ENCODE data around the gene POLR1F. TPM values are rescaled to one million over a fixed set of nuclear protein-coding genes. Genes with fewer than 3 reads are reported as not detected.

The POLR1F gene
- total and polyA plus RNA-seq, 2 of the 4 experiments (the other 2 are of a cell fraction), result 6.8 to 16.1 TPM

DNA sequence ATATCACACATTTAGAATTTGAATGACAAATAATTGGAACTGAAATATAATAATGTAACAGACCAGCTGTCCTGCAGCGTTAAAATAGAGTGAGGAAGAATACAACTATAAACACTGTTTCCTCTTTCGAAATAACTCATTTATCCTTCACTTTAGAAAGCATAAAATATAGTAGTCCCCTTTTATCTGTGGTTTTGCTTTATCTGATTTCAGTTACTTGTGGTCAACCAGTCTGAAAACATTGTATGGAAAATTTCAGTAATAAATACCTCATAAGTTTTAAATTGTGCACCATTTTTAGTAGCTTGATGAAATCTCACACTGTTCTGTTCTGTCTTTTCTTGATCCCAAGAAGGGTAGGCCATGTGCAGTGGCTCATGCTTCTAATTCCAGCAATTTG, 31.7 kb downstream of the POLR1F start:
- Histone ChIP-seq H3K27ac (ENCODE audit: insufficient read depth, low read length) (no peak overlapping the region), H3K27me3 (ENCODE audit: control insufficient read depth, insufficient read depth, low read length) (no peaks in the 10 kb centered on the region), H3K56ac (ENCODE audit: extremely low read depth, insufficient read depth, low read length) (no peak overlapping the region), H3K14ac (replicated peaks; ENCODE audit: low read depth, low read length) (no peak overlapping the region), H4K91ac (ENCODE audit: insufficient read depth, low read depth, low read length) (no peak overlapping the region), H2BK120ac (ENCODE audit: low read depth, low read length) (no peak overlapping the region), H2BK15ac (ENCODE audit: low read depth, low read length) (no peak overlapping the region), H3K9me3 (ENCODE audit: control insufficient read depth, insufficient read depth, low read length) (no peaks in the 10 kb centered on the region), H3K79me1 (ENCODE audit: low read depth in 1 of 2, low read length in 2 of 2) (no peaks in the 10 kb centered on the region), H3K4ac (ENCODE audit: low read depth, low read length) (no peak overlapping the region), H2AFZ (replicated peaks; ENCODE audit: low read length, poor library complexity) (no peak overlapping the region), H4K8ac (ENCODE audit: low read depth in 2 of 2, low read length in 2 of 2) (no peak overlapping the region), H2AK9ac (replicated peaks; ENCODE audit: low read depth, low read length, poor library complexity) (peak overlapping the region; percentile 55), H2BK20ac (ENCODE audit: low read depth, low read length) (no peak overlapping the region), H4K5ac (ENCODE audit: low read depth, low read length) (no peak overlapping the region), H4K20me1 (ENCODE audit: insufficient read depth, low read length) (no peaks in the 10 kb centered on the region), H3K4me1 (ENCODE audit: control insufficient read depth, insufficient read depth, low read length) (no peaks in the 10 kb centered on the region), H2AK5ac (ENCODE audit: low read depth, low read length) (no peak overlapping the region), H2BK5ac (ENCODE audit: low read depth, low read length, poor library complexity, severe bottlenecking) (no peak overlapping the region), H3K4me3 (ENCODE audit: insufficient read depth, low read depth, low read length) (no peak overlapping the region), H3K9ac (ENCODE audit: low read depth, low read length) (no peak overlapping the region), H3K4me2 (ENCODE audit: low read depth, low read length) (no peak overlapping the region), H3K18ac (ENCODE audit: low read depth, low read length) (no peak overlapping the region), H3K9me1 (ENCODE audit: insufficient read depth, low read length) (no peaks in the 10 kb centered on the region), H3K23ac (ENCODE audit: low read depth, low read length) (no peak overlapping the region), H3K36me3 (ENCODE audit: control insufficient read depth, insufficient read depth, low read length) (no peaks in the 10 kb centered on the region)
- in situ Hi-C loops (cut with MboI; ENCODE audit: low sequenced_read_pairs) (no loop called here), dilution Hi-C loops (cut with HindIII; ENCODE audit: low sequenced_read_pairs, unreplicated experiment) (no loop called here), intact Hi-C loops (cut with micrococcal nuclease) (no loop called here)
- BruUV-seq (replicated peaks), result no TSS peak
- ChIA-PET POLR2A (ENCODE audit: unreplicated experiment) (no interaction called here), CTCF (no interaction called here)
- DNase-seq, result no peak
- WGBS, 2 experiments (ENCODE audit: extremely low coverage in 2 of 2, insufficient read length in 1 of 2), result no CpG with 5 or more reads among the region's 2 CpGs
- ATAC-seq (ENCODE audit: low read depth), result no peak
- no peak for TF ChIP-seq POLR2A (IDR thresholded peaks at IDR 0.05; ENCODE audit: low read depth, low read length)

Measured in IMR-90 (cell line).